HuH-7 (cell line): ENCODE measurements around the gene MAGI2.

Source experiments
- DNase-seq: peaks from one replicate; pipeline ENCODE4 v3.0.0; 2011; ENCODE audit warnings: low spot score

Gene MAGI2

DNA sequence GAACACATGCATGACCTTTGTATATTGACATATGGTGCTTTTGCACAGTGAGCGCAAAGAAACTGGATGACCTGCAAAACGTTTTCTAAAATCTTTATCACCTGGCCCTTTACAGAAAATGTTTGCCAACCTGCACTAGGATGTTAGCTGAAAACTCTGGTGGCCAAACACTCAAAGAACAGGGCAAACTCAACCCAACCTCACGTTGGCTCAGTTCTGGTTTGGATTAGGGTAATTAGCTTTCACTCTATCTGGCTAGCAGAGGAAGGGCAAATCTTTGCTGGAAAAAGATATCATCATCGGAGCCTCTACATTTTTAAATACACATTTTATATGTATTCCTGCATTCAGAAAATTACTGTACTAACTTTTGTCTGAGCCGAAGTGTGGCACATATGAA lies 966.0 kb downstream of the MAGI2 start:
- DNase-seq: peak; percentile 1

DNA sequence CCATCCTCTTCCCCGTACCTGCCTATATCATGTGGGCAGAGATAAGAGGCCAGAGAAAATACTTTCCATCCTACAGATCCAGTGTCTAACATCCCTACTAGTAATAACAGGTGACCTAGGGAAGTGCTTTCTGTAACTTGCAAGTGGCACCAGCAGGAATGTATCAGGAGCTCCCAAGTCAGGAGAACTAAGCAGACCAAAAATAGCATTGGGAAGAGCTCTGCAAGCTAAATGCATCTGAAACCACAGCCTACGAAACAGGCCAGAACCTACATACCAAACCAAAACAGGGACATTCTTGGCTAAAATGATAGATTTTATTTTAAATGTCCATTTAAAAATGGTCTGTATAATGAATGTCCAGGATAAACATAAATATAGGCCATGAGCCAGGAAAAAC lies 974.1 kb downstream of the MAGI2 start:
- no peak for DNase-seq

DNA sequence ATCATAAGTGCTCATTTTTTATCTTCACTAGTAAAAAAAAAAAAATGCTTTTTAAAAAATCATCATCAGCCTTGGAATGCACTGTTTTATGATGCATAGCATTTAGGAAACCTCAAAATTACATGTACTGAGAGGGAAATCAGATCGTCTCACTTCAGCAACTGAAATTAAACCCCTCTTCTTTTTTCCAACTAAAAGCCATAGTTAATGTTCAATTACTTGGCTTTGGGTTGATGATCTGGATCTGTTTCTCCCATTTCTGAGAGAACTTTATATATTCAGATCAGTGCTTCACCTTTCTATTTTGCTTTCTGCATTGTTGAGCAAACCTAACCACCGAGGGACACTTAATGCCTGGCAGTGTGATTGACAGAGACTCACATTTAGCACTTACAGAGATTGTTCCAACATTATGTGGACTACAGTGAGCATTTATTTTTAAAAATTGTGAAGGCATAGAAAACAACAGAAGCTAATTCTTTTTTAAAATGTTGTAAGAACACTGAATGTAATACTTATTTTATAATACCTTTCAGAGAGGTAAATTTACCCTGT lies 976.5 kb downstream of the MAGI2 start:
- DNase-seq: no peak

DNA sequence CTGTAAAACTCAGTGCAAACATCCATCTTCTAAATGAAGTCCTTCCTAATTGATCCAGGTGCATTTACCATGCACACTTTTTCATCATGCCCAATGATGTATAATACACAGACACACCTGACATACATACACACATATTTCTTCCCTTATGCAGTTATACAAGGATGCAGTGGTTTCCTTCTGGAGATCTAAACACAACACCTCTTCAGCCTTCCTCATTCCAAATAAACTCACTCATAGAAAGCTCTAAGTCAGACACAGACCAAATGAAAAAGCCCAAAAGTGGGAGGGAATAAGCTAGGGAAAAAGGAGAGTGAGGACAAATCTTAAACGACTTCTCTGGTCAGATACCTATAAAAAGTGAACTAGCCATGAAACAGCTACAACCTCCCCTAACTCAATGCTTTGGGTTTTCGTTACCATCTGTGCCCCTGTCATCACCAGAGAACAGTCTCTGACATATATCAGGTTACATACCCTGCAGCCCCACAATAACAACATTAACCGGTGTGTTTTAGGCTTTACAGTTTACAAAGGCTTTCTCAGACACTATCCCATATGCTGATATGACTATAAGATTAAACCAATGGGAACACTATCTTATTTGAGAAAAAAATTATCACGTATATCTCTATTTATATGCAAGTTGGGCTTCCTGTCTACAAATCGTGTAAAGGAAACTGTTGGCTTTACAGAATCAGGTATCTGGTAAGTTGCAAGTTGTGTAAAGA lies 979.7 kb downstream of the MAGI2 start:
- no peak for DNase-seq

DNA sequence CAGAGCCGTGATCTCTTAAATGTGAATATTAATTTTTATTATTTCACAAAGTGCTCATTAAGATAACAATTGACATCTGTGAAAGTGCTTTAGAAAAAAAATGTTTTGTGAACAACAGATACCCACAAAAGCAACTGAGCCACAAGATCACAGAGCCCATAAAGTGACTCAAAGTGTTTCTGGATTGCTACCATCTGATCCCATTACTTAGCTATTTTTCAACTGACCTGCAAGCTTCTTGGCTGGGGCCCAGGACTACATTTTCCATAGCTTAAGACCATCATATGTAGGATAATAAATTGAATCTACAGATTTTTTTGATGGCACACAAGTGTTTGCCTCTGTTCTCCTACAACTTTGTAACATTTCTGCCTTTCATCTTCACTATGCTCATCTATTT lies 980.4 kb downstream of the MAGI2 start:
- no peak for DNase-seq

DNA sequence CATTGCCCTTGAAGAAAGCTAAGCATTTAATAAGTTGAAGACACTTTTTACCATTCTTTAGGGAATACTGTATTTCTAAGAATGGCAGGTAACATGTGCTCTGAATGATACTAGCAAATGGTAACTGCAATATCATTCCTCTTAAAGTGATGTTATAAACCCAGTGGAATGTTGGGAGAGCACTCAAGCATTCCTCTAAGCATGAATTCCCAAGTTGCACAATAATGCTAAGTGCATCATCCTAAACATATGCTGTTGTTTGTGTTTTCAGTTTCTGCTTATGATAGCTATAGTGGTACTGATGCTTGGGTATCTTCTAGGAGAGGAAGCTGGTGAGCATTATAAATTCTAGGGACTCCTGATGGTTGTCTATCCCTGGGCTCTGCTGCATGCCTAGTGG lies 980.9 kb downstream of the MAGI2 start:
- DNase-seq: no peak

DNA sequence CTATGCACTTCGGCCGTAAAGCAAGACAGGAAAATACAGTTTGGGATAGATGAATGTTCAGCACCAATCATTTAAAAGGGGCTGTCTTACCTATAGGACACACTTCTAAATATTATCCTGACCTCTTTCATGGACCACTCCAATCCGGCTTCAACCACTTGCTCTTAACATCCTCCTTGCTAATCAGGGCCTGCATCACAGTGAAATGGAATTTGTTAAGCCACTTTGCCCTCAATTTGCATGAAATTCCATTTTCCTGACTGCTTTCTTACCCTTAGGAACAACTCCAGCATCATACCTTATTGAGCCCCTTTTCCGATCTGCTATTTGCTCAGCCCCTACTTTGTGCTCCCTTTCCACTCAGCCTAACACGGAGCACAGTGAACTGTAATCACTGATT lies 987.6 kb downstream of the MAGI2 start:
- no peak for DNase-seq

DNA sequence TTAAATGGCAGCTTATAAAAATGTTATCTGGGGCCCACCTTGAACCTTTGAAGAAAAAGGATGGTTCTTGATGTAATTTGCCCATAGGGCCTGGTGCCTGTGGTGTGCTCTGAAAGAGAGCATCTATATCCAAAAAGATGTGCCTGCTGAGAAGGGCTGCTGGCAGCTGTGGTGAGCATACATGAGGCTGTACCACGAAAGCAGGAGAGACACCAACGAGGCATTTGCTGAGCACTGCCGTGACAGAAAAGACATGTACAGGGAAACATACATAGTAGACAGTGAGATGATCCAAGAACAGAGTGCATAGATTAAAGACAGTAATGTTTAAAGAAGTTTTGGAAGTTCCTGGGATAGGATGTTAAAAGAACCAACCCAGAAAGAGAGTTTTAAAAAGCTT lies 990.4 kb downstream of the MAGI2 start:
- no peak for DNase-seq

DNA sequence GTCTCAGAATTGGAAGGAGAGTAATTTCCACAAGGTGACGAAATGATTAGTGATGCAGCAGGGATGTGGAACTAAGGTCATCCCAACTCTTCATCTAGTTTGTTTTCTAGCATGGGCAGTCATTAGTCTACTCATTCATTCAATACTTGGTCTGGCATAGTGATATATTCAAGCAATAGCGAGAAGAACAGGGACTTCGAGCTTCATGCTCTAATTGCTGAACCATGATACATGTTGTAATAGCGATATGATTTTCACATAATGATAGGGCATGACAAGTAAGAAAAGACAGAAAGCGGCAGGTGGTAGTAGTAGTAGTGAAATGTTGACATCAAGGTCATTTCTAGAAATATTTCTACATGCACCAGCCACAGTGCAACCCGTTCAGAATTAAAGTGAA lies 1002.8 kb downstream of the MAGI2 start:
- no peak for DNase-seq

DNA sequence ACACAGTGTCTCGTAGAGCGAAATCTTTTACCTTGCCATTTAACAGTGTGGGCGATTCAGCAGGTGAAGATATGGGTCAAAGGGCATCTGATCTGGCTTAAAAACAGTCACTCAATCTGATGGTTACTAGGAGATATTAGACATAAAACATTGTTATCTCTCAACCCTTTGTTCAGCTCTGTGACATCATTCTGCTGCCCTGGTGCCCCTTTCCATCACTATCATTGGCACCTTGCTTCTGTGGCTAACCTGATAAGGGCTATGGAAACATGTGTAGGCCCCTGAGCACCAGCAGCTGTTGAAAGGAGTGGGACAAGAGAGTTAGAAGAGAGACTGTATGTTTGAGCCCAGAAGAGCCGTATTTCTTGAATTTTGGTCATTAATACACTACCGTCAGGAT lies 1004.6 kb downstream of the MAGI2 start:
- no peak for DNase-seq

DNA sequence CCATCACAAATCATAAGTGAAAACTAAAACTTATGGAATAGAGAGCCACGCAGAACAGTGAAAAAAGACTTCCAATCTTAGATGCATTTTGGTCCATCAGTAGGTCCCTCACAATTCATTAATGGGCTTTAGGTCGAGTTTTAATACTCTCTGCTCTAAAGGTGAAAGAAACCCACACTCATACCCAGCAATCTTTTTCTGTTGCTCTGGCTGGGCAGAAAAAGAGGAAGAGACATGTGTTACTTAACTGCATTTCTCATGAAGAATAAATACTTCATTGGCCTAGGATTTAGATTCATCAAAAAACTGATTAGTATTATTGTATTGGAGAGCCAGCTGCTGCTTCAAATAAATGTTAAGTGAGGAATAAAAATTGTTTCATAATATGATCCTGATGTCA lies 1009.2 kb downstream of the MAGI2 start:
- no peak for DNase-seq

DNA sequence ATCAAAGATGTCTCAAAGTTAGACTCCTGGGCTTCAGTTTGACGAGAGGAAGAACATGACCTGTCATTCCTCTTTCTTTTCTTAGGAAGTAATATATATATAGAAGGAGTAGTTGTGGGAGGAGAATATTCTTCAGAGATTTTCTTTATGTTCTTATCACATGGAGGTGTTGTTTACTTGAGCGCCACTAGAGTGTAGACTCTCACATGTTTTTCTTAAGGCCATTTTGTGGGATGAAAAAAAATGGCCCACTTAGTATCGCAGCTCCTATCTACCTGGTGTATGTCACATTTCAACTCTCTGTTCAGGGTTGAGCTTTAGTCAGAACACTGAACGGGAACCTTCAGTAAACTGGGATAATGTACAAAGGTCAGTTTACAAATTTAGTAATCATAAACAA lies 1009.7 kb downstream of the MAGI2 start:
- no peak for DNase-seq

DNA sequence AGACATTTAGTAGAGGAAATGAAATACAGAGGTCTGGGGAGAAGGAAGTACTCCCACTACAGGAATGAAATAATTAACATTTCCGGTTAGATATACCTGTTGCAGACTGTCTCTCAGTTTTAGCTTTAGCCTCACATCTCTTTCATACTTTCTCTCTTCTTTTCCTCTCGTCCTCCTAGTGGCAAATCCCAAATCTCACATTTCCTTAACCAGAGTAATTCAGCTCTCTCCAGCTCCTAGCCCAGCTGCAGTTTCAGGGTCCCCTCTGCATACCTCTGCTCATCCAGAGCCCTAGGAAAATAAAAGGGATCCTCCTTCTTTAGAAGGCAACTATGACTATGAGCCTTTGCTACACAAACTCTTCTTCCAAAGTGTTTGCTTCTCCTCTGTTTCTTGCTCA lies 1011.7 kb downstream of the MAGI2 start:
- no peak for DNase-seq

DNA sequence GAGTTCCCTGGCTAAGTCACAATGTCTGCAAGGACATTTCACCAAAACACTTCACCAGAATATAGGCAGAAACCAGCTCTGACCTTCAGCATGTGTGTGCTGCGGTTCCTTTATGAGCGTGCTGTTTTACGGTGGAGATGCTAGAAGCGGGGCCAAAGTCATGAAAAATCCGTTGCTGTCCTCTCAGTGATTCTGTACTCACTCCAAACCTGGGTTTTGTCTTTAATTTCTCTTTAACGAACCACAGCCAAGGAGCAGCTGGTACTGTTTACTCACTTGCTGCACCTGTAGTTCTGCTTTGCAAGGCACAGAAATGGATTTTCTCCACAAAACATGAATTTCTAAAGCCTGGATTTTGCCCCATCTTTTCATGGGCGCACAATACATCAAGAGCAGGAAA lies 1015.0 kb downstream of the MAGI2 start:
- DNase-seq: no peak

DNA sequence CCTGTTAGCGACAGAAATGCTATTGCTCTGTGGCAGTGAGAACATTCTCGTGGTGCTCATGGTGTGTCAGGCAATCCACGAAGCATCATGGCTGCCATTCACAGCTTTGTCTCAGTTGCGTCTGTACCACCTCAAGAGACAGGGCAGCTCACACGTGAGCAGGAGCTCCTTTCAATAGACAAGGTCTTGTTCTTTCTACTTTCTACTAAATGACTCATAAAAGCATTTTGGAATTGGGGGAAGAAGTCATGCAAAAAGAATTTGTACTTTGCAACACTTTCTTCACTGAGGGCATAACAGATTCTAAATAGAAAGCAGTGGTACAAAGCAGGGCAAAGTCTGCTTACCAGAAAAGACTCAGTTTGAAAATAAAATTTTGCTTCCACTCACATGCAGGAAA lies 1016.3 kb downstream of the MAGI2 start:
- DNase-seq: no peak

DNA sequence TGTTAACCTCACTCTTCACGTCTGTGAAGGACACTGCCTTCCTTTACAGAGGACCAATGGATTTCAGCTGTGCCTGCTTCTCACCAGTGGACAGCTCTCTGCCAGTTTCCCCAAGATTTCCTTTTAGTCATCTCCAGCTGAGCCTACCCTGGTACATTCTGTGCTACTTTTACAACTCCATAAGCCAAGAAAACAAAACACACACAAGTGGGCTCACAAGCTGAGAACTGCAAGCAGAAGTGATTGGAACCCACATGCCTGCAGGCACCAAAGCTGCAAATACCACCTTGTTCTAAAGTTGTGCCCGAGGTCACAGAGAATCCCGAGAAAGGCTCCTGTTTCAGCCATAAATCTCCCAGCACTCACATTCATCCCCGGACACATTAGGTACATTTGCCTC lies 1018.1 kb downstream of the MAGI2 start:
- no peak for DNase-seq

DNA sequence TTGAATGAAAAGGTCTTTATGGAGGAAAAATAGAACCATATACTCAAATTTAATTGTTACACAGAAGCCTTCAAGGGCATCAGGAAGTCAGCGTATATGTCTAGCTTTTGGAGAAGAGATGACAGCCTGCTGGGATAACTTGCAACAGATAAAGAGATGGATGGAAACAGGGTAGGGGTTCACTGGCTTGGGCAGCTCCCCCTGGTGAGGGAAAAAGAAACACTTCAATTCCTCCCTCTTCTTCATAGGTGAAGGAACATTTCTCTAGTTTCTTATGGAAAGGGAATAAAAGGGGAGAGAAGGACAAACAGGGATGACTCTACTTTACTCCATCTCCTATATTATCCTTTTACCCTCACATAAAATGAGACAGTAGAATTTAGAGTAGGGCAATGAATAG lies 1019.2 kb downstream of the MAGI2 start:
- no peak for DNase-seq

DNA sequence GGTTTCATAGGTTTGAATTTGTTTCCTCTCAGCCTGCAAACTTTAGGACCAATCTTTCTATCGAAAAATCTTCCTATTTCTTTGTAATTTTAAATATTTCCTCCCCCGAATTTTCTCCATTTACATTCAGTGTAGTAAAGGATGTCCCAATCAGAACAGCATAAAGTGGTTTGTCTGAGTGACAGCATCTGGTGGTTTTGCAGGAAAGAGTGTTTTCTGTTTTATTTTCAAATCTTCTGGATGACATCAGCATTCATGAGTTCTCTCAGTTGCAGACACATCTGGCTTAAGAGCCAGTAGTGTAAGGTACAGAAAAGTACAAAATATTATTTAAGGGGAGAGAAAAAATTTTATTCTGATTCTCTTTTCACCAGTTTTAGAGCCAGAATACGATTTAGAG lies 1020.0 kb downstream of the MAGI2 start:
- DNase-seq: no peak

DNA sequence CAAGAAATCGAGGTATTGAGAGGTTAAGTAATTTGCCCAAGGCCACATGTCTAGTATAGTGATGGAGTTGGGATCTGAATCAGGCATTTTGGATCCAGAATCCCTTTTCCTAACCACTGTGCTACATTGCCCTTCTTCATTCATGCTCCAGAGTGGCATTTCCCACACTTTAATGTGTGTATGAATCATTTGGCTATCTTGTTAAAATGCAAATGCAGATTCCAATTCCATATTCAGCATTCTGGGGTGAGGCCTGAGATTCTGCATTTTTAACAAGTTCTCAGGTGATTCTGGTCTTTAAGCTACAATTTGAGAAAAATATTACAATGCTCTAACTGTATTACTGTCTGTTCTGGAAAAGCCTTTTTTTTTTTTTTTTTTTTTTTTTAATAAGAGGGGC lies 1023.6 kb downstream of the MAGI2 start:
- DNase-seq: no peak

DNA sequence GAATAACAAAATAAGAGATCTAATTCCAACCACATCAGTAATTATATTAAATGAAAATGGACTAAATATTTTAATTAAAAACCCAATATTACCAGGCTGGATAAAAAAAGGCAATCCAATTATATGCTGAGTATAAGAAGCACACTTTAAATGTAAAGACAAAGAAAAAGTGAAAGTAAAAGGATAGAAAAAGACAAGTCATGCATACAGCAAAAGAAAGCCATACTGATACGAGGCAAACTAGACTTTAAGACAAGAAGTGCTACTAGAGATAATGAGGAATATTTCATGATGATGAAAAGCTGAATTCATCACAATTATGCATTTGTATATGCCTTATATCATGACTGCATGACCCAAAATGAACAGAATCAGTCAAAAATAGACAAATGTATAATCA lies 1026.3 kb downstream of the MAGI2 start:
- DNase-seq: no peak

DNA sequence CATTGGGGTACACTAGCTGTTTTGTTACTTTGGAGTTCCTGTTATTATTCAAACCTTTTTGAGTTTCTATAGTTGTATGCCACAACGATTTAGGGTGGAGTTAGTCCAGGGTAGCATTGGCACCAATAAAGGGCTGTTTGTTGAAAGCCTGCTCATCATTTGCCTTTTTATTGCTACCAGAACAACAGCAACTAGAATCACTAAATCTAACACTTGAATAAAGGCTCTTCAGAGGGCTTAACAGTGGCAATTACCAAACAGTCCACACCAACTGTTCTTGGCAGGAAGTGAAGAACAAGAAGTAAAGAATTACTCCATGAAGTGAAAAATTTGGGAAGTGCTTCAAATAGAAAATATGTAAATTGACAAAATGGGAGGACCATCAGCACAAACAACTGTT lies 1033.5 kb downstream of the MAGI2 start:
- no peak for DNase-seq

DNA sequence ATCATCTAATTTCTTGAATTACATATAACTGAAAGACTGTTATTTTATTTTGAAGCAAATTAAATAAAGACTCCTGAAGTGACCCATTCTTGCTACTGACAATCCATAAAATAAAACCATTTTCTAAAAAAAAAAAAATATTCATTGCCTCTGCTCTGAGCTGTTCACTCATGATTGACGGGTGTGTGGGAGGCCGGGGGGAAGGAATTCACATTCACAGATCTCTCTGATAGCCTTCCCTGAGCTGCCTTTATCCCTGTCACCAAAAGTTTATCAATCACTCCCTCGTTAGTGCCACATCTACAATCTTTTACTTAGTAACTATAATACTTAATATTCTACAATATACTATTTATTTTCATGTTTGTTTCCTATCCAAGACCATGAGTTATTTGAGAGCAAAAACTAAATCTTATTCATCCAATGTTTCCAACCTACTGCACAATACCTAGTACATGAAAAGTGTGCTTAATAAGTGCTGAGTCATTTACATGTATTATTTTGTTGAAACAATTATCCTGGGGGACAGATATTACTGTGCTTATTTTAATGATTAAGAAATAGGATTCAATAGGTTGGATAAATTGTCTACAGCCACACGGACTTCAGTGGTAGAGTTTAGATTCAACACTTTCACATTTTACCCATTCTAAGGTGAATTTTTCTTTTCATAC lies 1036.2 kb downstream of the MAGI2 start:
- no peak for DNase-seq

DNA sequence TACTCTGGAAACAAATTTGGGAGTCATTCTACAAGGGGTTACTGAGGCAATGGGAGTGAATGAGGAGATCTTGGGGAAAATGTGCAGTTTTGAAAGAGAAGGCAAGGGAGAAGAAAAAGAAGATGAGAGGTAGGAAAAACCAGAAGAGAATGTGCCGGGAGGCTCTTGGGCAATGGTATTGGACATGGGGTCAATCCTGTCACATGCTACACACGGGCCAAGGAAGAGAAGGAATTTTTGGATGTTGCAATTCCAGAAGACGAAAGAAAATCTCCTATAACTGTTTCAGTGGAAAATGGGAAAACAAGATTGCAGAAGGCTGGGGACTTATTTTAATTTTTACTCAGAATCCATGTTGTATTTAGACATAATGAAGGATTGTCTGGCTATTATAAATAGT lies 1039.9 kb downstream of the MAGI2 start:
- no peak for DNase-seq
